ENCODE results near the gene RHEX.

The RHEX gene

DNA sequence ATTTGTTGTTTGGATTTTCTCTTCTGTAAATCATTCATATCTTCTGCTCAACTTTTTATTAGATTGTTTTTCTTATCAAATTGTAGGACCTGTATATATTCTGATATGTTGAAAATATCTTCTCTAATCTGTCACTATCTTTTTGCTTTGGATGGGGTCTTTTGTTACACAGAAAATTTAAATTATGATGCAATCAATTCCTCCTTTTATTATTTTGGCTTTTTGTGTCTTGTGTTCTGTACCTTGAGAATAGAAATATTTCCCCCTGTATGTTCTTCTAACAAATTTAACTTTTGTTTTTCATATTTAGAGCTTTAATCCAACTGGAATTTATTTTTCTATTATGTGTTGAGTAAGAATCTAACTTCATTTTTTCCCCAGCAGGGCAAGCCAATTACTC, 67.4 kb downstream of the RHEX start:
- no peak for DNase-seq

DNA sequence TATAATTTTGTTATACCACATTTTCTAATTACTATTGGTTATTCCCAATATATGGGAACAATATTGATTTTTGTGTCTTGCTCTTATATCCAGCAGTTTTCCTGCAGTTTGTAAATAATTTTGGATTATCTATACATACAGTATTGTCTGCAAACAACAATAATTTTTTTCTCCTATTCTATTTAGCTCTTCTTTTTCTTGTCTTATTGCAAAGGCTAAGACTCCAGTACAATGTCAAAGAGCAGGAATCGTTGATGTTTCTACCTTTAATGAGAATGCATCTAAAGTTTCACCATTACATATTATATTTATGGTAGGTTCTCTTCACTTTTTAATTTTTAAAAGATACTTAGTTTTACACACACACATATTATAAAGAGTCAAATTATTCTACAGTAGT, 68.3 kb downstream of the RHEX start:
- DNase-seq = no peak

DNA sequence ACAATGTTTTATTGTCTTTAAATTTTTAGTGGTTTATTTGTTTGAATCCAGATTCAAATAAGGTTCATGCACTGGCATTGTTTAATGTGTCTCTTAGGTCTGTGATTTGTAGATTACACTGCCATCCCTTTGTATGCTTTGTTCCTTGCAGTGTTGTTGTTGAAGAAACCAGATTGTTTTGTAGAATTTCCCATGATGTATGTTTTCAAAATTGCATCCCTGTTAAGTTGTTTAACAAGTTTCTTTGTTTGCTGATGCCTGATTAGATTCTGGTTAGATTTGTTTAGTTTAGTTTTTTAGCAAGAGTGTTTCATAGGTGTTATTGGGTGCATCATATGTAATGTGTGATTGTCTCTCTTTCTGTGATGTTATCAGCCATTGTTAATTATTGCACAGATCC, 69.7 kb downstream of the RHEX start:
- DNase-seq = no peak

DNA sequence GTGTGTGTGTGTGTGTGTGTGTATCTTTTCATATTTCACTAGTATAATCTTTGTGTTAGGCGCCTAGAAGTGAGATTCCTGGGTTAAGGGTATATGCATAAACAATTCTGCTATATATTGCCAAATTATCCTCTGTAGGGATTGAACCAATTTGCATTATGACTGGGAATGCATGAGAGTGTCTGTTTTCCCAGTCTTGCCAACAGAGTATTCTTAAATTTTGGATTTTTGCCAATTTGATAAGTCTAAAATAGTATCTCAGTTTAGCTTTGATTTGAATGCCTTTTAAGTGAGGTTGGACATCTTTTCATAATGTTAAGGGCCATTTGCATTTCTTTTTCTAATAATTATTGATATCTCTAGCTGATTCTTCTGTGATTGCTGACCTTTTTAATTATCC, 72.4 kb downstream of the RHEX start:
- DNase-seq = no peak

DNA sequence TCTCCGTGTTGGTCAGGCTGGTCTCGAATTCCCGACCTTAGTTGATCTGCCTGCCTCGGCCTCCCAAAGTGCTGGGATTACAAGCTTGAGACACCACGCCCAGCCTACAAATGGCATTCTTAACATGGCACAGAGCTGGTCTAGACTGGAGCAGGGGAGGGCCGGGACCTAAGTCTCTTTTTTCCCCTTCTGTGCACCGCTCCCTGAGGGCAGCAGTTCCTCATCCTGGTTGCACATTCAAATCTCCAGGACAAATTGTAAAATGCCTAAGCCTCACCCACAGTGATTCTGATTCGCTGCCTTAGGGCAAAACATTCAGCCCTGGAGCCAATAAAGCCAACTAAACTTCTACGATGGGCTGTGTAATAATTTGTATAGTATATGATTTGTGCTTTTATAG, 74.4 kb downstream of the RHEX start:
- no peak for DNase-seq

- DNase-seq = no peak
Measured at GRCh38 chr1:206128196-206128595, 75.2 kb downstream of the RHEX start.

- no peak for DNase-seq
Measured at GRCh38 chr1:206131037-206131436, 78.1 kb downstream of the RHEX start.

- DNase-seq = no peak
Measured at GRCh38 chr1:206133751-206134415, 80.9 kb downstream of the RHEX start.

- DNase-seq = no peak
Measured at GRCh38 chr1:206135248-206135647, 82.3 kb downstream of the RHEX start.

- DNase-seq = no peak
Measured at GRCh38 chr1:206136241-206136640, 83.3 kb downstream of the RHEX start.

DNA sequence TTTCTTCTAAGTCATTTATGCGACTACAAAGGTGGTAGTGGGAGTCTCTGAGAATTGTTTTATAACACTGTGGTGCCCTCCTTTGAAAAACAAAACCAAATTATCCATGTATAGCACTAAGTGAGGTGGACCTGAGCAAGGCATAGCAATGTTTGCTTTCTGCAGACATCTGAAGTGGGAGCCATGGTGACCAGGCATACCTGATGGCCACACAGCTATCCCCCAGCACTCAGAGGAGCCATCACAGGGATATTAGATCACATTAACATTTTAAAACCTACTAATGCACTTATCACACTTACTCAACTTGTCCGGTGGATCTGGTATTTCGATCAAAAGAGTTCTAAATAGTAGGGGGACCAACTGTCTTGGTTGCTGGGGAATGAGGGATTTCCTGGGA, 89.0 kb downstream of the RHEX start:
- DNase-seq = no peak

DNA sequence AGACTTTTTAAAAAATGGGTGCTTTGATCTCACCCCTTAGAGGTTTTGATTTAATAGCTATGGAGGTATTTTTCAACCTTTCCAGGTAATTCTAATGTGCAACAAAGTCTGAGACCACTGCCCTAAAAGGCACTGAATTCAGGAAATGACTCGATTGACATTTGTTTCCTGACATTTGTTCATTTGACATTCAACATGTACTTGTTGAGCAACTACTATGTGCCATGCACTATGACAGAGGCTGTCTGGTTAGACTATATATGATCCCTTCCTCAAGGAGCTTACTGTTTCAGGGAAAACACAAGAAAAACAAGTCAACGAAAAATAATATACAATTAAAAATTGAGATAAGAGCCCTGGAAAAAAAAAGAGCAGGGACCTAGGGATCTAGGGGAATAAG, 89.8 kb downstream of the RHEX start:
- no peak for DNase-seq

- DNase-seq = no peak
Measured at GRCh38 chr1:206143537-206144172, 90.7 kb downstream of the RHEX start.

DNA sequence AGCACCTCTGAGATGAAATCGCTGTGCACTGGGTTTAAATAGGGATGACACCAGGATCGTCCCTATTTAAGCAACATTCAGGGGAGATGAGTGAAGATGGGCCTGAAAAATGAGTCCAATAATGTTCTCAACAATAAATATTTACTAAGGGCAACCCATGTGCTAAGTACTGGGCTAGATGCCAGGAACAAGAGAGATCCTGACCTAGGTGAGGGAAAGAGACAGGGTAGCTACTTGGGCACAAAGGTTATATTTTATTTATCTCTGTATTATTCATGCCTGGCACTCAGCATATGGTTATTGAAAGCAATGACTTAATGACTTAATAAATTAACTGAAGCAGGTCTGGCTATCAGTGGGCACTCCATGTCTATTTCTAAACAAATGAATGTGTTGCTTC, 91.6 kb downstream of the RHEX start:
- no peak for DNase-seq

DNA sequence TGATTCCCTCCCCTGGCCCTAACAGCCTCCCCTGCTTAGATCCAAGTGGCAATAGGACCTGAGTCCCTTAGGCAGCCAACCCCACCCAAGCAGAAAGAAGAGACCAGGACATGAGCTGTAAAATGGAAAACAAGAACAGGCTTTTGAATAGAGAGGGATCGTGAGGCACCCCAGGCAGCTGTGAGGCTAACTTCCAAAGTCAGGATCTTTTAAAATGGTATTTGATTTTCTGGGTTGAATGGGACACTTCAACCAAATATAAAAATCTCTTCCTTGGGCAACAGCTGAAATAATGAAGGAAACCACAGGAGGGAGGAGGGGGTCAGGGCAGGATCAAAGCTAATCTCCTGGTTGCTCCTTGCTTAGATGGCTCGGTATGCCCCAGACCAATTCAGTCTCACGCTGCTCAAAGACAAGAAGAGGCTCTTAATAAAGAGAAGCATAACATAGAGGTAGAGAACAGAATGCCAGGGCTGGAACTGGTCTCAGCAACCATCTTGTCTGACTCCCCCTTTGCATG, 92.9 kb downstream of the RHEX start:
- DNase-seq = no peak

Measured in NCI-H1048 (cell line).